GM15510 (cell line): Measurements from ENCODE around the gene EMX2.

Experiments
- POLR2A ChIP-seq: IDR thresholded peaks from 3 replicates; pipeline ENCODE4 v1.6.1; 2011; ENCODE audit warnings: borderline replicate concordance; ENCODE audit not compliant: insufficient read length; ENCODE audit errors: extremely low read depth

The EMX2 gene

DNA sequence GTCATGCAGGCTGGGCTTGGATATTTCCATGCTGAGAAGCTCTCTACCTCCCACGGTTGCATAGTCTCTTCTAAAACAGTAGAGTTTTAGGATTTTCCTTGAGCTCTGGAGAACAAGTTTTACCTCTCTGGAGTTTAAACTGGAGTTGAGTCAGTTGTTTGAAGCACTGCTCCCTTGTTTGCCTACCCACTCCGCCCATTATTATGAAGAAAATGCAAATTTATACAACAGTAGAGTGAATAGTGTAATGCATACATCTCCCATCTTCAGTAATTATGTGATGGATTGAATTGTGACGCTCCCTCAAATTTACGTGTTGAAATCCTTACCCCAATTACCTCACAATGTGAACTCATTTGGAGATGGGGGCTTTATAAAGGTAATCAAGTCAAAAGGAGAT lies 17.2 kb downstream of the EMX2 start:
- no peak for TF ChIP-seq POLR2A

- no peak for TF ChIP-seq POLR2A
Measured at GRCh38 chr10:117560942-117561341, 18.4 kb downstream of the EMX2 start.

- no peak for TF ChIP-seq POLR2A
Measured at GRCh38 chr10:117562220-117562619, 19.7 kb downstream of the EMX2 start.

- no peak for TF ChIP-seq POLR2A
Measured at GRCh38 chr10:117562896-117563737, 20.6 kb downstream of the EMX2 start.

DNA sequence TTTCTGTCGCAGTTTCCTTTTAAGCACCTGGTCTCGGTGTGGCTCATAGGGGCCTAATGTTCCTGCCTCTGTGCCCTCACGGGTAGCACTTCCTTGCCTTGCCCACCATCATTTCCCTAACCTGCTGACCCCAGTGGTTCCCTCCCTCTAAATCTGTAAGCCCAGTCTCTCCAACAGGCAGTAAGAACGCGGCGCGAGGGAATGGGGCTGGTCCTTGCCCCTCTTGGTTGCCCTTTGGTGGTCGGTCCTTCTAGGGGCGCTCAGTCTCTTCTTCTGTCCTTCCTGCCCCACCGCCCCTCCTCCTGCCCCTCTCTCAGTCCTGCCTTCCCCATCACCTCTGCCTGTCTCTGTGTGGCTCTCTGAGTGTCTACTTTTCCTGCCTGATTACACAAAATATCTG lies 21.2 kb downstream of the EMX2 start:
- TF ChIP-seq POLR2A = no peak

- no peak for TF ChIP-seq POLR2A
Measured at GRCh38 chr10:117565068-117565467, 22.5 kb downstream of the EMX2 start.

GRCh38 chr10:117568334-117568733 lies 25.8 kb downstream of the EMX2 start:
- TF ChIP-seq POLR2A = no peak

- no peak for TF ChIP-seq POLR2A
Measured at GRCh38 chr10:117569610-117570390, 27.3 kb downstream of the EMX2 start.

GRCh38 chr10:117570880-117571279 lies 28.3 kb downstream of the EMX2 start:
- TF ChIP-seq POLR2A = no peak

DNA sequence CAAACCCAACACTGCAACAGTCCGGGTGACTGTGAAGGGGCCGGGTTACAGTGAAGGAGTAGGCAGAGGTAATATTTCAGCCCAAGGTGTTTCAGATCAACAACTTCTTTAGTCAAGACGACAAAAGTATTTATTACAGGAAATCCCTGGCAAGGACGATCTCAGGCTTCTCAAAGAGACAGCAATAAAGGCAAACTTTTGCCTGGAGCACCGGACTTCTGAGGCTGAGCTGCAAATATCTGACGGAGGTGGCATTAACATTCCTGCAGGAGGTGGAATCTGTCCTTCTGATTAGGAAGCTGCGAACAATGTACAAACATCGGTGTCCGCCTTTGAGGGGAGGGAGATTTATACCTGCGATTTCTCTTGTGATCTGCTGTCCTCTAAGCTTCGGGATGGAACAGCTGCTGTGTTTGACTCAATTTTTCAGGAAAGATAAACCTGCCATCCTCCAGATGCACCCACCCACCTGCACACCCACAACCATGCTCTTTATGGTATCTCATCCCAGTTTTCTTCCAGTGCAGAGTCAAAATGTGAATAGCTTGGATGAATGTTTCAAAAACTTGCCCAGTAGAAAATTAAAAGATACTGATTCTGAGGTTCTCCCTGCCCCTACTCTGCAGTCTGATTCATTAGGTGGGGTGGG lies 32.1 kb downstream of the EMX2 start:
- no peak for TF ChIP-seq POLR2A

GRCh38 chr10:117578490-117578889 lies 35.9 kb downstream of the EMX2 start:
- TF ChIP-seq POLR2A = no peak

- TF ChIP-seq POLR2A = no peak
Measured at GRCh38 chr10:117578999-117579590, 36.5 kb downstream of the EMX2 start.

- TF ChIP-seq POLR2A = no peak
Measured at GRCh38 chr10:117581961-117582360, 39.4 kb downstream of the EMX2 start.

GRCh38 chr10:117587036-117587435 lies 44.5 kb downstream of the EMX2 start:
- TF ChIP-seq POLR2A = no peak
